HG02885 (cell line): ENCODE data around the gene TP53TG5.

Experiments used
- ATAC-seq: cut with Tn5 transposase; IDR thresholded peaks from one replicate; pipeline ENCODE4 v1.9.1; 2021; ENCODE audit warnings: mild to moderate bottlenecking; ENCODE audit not compliant: unreplicated experiment, poor library complexity

TP53TG5 gene

DNA sequence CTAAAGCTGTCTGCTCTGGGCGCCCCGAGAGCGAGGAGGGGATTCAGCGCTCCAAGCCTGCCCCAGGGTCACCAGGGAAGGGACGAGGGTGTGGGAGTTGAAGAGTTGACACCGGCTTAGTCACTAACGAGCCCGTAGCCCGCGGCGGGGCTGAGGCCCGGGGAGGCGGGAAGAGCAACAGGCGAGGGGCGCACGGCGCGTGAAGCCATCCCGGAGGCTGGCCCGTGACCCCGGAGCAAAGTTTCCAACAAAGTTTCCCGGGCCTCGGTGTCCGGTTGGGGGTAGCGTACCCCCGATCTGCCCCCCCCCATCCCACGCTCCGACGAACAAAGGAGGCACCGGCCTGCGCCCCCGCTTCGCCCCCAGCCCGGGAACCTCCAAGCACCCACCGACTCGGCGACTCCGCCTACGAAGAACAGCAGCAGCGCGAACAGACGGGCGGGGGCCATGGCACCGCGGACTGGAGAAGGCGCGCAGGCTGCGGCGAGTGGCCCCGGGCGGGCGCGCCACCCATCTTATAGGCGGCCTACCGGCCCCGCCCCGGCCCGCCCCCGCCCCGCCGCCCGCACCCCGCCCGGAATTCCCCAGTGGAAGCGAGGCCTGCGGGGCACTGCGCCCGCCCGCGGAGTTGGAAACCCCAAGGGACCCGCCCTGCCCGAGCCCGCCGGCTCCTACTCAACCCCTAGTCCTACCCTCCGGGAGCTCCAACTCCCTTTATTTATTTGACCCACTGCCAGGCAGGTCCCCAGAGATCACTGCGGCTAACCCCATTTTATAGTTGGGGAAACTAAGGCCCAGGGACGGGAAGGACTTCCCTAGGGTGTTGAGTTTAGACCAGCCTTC, 30.0 kb downstream of the TP53TG5 start, which contains the start of gene SDC4:
TSS of gene SDC4 (minus strand) at position 489 of the 843 bp plus-strand sequence. CDS start at position 449, 40 bp downstream.
- ATAC-seq: no peak

DNA sequence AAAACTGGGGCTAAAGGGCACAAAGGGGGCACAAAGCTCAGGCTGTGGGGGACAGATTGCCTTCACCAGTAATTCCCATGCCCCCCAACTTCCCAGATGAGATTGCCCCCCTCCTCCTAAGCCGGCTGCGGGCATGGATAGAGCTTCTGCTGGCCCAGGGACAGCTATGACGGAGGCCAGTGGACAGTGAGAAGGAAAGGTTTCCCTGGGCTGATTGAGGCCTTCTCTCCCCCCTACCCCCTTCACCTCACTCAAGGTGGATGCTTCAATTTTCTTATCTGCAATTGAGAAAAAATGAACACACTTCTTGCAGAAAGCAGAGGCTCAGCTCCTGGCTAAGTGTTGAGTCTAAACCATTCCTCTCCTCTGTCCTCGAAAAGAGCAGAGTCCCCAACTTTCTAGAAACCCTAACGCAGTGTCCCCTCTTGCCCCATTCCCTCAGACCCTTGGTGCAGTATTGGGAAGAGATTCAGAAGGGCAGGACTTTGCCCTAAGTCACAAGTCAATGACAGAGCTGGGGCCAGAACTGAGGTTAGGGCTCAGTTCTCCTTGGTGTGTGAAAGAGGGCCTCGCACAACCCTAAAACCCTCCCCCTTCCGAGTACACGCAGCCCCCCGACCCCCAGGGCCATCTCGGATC, 30.7 kb downstream of the TP53TG5 start:
- no peak for ATAC-seq

DNA sequence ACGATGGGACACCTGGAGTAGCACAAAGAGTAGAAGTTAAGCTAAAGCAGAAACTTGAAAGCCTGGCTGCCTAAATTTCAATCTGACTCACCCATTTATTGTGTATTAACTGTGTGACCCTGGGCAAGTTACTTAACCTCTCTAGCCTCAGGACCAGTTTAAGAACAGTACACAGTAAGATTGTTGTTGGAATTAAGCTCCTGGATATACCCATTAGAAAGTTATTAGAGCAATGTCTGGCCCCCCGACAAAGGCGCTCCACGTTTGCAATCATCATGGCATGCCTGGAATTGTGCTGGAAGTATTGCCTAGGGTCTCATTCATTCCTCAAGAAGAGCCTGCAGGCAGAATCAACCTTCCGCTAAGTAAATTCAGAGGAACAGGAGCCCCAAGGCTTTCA, 31.3 kb downstream of the TP53TG5 start:
- ATAC-seq: no peak

DNA sequence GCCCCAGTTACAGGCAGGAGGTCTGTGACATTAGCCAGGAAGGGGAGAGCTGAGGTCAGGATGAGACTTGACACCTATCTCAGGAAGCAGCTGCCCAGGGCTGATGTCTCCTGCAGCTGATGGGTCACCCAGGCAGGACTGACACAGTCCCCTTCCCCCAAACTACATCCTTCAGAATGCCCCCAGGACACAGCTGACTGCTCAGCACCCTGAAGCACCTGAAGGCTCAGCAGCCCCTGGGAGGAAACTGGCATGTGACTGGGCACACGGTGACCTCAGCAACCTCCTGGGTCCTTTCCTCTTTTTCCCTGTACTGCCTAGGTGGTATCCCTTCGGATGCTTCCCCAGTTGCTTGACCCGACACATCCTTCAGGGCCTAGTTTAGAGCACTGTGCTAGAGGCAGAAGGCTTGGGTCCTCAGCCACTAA, 31.8 kb downstream of the TP53TG5 start:
- ATAC-seq: no peak

DNA sequence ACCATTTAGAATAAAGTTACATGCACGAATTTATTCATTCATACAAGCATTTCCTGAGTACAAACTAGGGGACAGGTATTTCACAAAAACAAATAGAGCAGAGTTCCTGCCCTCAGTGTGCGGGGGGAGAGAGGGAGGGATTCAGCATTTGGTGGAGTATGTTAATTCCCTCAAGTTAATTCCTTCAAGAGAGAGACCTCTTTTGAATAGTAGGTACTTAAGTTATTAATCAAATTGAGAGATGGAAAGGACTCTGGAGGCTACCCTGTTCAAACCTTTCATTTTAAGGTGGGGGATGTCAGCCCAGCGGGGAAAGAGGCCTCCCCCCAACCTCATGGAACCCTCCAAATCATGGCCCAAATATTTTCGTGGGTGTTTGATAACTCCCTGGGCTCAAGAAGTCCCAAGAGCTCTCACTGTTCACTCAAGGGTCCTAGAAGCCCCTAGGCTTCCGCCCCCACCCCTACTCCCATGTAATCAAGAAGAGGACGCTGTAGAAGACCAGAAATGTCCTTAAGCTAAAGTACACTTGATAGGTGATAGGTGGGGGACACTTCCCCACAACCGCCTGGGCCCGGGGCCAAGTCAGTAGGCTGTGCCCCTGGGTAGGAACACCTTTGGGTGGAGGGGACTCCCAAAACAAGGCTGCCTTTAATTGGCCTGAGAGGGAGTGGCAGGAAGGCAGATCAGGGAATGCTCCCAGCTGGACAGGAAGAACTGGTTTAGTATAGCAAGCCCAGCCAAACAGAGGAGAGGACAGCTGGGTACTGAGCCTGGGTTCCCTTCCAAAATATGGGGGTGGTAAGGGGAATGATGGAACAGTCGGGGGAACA, 32.8 kb downstream of the TP53TG5 start:
- no peak for ATAC-seq

DNA sequence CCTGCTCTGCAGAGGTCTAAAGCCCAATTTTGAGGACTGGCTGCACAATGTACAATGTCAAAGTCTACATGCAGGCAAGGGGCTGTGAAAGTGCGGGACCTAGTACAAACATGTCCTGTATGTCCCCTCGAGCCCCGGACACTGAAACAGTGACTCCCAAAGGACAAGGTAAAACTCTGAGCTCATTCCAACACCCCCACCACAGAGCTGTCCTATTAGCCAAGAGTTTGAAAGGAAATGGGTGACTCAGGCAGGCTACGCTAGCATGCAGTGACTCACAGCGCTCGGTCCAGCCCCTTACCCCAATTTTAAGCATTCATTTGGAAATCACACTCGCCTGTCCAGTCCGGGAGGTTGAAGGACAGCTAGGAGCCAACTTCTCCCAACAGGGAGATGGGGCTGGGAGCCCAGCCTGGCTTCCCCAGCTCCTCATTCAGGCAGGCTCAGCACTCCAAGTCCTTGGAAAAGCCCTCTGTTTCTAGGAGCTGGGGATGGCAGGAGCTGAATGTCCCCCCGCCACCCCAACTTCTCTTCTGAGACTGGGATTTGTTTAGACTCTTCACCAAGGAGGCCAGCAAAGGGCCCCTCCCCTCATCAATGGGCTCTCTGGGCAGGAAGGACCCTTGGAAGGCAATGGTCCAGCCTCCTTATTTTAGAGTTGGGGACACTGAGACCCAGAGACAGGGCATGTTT, 33.8 kb downstream of the TP53TG5 start:
- no peak for ATAC-seq

DNA sequence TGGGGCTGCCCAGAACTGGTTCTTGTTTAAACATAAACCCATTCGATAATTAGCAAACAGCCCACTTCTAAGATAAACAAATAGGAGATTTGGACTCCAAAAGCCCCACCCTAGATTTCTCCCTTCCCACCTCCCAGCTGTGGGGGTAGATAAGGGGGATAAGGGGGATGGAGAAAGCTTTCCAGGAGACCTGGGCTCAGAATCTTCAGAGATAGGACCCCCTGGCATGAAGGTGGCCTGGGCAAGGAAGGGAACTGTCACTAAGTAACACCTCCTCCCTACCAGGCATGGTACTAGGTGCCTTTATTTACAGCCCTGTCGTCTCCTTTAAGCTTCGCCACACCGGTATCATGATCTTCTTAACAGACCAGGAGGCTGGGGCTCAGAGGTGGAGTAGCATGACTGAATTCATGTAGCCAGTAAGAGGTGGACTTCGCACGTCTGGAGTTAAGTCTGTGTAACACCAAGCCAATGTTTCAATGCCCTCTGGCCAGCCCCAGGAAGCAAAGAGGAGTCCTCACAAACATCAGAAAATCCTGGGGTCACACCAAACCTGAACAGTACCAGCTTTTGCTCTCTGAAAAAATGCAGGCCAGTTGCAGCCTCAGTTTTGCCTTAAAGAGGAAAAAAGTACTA, 34.5 kb downstream of the TP53TG5 start:
- no peak for ATAC-seq

DNA sequence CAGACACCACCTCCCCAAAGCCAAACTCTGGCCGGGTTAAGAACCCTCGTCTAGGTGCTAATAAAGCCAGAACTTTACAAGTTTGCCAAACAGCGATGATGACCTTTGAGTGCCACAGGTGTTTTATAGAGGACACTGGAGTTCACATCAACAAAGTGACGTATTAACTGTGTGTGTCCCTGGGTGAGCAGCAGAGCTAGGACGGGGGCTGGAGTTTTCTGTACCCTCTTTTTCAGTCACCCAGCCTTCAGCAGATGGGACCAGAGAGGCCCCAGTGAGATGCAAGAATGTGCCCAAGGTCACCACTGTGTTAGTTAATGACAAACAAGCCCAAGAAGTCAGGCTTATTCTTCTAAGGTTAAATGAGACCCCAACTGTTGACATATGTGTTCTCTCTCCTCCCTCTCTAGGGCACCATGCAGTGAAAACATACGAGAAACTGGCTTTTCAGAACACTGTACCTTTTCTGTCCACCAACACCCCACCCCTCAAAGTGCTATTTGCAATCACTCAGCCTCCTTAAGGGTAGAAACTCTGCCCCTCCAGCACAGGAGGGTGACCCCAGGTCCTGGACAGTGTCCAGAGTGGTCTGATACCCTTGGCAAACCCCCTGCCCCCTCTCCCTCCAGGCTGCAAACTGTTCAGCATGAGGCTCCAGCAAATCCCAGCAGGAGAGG, 35.1 kb downstream of the TP53TG5 start:
- ATAC-seq: no peak

DNA sequence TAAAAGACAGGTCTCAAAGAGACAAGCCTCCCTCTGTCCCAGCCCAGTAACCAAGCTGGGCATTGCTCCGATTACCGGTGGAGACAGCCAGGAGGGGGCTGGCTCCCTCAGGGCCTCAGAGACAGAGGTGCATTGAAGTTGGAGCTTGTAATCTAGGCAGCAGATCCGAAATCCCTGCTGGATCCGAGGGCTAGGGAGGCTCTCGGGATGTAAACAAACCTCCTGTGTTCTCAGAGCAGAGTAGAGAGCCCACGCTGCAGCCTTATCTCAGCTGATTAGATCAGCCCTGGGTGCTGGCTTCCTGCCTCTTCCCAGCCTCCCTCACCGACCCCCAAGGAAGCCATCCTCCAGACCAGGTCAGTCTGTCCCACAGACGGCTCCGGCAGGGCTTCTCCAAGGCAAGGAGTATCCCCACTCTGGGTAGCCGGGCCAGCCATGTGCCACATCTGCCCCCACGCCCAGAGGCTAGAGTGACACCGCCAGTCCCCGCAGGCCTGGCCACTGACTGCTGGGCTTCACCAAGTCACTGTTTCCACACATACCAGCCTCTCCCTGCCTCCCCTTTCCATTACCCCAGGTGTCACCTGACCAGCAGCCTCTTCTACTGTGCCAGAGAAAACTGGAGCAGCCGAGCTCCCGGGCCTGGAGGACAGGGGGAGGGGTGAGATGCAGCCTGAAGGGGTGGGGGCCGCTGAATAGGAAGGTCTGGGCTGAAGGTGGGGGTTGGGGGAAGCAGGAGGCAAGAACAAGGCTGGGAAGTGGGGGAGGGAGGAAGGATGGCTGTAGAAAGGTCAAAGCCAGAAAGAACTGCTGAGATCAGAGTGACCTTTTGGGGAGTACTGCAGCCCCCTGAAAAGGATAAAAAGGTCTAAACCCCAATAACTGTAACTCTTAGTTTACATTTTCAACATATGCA, 35.9 kb downstream of the TP53TG5 start:
- ATAC-seq: no peak

DNA sequence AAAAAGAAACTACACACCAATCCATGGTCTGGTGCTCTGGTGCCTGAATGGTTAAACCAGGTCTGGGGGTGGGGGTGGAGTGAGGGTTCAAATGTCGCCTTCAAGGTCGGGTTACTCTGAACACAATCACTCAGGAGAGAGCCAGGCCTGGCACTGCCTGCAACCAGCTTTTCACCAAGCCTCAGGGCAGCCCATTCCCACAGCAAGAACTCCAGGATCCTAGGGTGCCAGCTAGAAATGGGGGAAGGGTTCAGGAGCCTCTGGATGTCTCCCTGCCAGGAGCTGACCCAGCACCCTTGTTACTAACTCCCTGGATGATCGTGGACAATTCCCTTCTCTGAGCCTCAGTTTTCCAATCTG, 36.6 kb downstream of the TP53TG5 start:
- no peak for ATAC-seq

DNA sequence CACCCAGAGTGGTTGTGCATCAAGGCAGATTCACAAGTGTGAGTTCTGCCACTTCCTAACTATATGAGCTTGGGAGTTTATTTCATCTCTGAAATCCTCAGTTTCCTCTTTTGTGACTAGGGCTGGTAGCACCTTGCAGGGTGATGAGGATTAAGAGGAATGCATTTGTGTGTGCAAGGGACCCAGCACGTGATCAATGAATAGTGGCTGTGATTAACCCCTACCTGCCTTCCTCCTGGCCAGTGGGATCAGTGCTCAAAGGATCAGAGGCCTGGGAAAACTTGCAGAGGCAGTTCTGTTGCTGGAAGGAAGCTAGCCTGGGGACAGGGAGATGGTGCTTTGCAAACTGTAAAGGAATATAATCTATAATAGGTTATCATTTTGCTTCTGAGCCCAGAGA, 37.2 kb downstream of the TP53TG5 start:
- ATAC-seq: no peak

DNA sequence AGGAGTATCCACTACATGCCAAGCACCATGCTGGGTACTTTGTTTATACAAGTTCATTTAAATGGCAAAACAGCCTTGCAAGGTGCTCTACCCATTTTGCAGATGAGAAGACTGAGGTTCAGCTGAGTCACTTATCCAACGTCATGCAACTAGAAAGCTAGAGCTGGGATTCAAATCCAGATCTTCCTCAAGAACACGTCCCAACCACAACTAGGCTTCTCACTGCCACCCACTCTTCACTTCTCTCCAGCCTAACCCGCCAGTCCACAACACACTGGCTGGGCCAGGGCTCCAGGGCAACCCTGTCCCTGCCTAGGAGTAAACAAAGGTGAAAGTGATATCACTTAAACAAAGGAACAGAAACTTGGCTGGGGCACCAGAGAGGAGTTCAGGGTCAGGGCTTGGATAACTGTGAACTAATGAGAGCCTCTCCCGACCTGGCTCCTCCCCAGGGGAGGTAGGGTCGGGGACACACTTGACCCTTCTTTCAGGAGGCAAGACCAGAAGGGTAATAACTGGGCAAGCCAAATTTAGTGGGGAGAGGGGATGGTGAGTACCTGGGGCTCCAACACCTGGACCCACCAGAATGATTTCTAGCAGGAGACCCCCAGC, 37.8 kb downstream of the TP53TG5 start:
- ATAC-seq: no peak

DNA sequence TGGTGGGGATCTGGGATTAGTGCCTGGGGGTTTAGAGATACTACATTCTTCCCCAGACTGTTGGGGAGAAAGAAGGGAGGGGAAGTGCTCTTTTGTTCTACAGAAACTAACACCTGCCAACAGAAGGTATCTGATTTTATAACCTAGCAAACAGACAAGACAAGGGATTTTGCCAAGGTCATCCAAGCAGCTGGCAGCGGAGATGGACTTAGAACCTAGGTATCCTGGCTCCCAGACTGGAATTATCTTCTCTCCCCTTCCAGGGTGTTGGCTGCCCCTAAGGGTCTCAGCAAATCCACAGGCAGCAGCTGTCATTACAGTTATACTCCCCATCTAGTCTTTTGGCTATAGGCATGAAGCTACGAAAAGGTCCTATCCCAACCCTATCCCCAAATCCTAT, 38.3 kb downstream of the TP53TG5 start:
- no peak for ATAC-seq

DNA sequence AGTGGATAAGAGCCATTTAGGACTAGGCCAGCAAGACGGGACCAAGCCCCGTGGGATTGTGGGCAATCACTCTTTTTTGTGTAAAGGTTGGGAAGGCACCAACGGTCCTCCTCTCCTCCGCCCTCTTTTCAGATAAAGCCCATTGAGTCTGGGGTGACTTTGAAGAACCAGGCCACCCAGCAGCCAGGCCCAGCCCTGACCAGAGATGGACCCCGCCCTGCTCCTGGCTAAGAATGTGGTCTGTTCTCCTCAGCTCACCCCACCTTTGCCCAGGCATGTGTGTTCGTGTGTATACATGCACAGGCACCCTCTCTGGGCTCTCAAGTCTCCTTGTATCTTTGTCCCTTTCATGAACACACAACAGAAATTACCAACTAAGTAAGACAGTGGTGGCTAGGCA, 39.0 kb downstream of the TP53TG5 start:
- ATAC-seq: no peak

DNA sequence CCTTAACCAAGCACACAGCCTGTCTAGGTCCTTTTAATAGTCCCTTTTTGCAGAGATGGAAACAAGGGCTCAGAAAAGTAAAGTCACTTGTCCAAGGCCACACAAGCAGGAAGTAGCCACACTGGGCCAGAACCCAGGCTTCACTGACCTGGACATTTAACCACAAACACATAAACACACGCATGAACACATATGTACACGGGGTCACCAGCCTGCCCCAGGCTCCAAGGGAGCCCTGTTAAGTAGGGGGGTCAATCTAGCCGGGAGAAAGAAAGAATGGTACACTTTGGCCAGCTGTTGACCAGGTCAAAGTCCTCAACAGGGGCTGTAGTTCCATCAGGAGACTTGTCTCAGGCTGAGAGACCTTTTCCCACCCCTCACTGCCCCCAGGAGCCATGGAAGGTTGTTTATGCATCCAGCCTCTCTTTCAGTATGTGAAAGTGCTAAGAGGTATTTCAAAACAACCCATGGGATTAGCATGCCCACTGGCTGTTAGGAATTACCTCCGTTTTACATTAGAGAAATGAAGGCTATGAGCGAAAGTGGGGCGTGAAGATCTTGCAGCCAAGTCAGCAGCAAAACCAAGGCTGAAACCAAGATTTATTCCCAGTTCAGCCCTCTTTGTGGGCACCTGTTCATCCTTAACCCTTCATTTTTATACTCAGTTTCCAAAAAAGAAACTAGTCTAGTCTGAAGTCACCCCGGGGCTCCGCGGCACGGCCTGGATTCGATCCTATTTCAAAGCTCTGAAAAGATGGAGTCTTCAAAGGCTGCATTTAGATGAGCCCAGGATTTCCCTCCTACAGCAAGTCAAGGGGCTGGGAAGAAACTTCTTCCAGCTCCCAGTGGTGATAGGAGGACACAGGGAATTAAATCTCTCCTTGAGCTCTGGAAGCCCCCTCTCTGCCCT, 39.7 kb downstream of the TP53TG5 start:
- no peak for ATAC-seq

DNA sequence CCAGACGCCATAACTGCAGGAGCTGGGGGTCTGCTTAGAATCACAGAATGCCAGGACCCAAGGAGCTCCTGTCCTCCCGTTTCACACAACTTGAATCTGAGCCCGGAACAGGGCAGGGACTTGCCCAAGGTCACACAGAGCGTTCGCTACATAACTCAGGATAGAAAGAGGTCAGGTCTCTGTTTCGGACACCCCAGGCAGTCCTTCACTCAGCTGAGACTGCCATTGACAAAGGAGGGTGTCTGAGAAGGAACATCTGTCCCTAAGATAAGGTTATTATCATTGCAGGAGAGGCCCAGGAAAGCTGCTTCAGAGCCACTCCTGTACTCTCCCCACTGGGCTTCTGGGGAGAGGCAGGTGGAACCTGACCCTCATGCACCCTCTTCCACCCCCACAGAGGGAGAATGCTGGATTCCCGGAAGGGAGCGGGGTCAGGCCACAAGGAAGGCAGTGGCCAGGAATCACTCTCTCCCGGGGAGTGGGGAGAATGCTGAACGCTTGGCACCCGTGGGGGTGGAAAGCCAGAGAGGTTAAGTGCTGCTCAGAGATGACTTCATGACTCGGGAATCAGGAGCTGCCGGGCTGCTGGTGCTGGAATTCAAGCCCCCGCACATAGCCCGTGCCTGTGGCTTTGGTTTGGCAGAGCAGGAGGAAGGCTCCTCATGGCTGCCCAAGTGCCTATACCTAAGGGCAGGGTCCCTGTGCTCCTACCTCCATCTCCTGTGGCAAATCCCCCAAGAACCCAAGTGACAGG, 40.6 kb downstream of the TP53TG5 start:
- ATAC-seq: no peak
